SK-N-SH (cell line): Measurements from ENCODE around the gene RALA.

ENCODE experiments used
- CTCF ChIP-seq: fragments of 200-600 bp; sonication (generic); IDR thresholded peaks from 2 replicates; pipeline ENCODE4 v1.6.1; 2017; ENCODE audit warnings: antibody characterized with exemption, mild to moderate bottlenecking, moderate library complexity
- RFX5 ChIP-seq: IDR thresholded peaks from 2 replicates; pipeline ENCODE4 v1.6.1; 2012; ENCODE audit warnings: mild to moderate bottlenecking, improper control_type of control experiment, low read length
- RXRA ChIP-seq: IDR thresholded peaks from 2 replicates; pipeline ENCODE4 v1.4.0; 2012; ENCODE audit warnings: low read depth, mild to moderate bottlenecking, borderline replicate concordance
- SMC3 ChIP-seq: IDR thresholded peaks from 2 replicates; pipeline ENCODE4 v1.6.1; 2012; ENCODE audit warnings: low read depth, low read length, improper control_type of control experiment
- TF ChIP-seq, protein P1 (sequence below): IDR thresholded peaks from 2 replicates; pipeline ENCODE4 v1.4.0; 2012; ENCODE audit warnings: low read depth, borderline replicate concordance

- TF ChIP-seq SMC3 (no peak), CTCF (no peak), RXRA (no peak), RFX5 (no peak)
- TF ChIP-seq, protein P1, sequence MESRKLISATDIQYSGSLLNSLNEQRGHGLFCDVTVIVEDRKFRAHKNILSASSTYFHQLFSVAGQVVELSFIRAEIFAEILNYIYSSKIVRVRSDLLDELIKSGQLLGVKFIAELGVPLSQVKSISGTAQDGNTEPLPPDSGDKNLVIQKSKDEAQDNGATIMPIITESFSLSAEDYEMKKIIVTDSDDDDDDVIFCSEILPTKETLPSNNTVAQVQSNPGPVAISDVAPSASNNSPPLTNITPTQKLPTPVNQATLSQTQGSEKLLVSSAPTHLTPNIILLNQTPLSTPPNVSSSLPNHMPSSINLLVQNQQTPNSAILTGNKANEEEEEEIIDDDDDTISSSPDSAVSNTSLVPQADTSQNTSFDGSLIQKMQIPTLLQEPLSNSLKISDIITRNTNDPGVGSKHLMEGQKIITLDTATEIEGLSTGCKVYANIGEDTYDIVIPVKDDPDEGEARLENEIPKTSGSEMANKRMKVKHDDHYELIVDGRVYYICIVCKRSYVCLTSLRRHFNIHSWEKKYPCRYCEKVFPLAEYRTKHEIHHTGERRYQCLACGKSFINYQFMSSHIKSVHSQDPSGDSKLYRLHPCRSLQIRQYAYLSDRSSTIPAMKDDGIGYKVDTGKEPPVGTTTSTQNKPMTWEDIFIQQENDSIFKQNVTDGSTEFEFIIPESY: no peak
These were observed 51.0 kb downstream of the RALA start for GRCh38 chr7:39674406-39674805.
